Measurements from ENCODE around the gene ART1. TPM values are rescaled to one million over a fixed set of nuclear protein-coding genes. Genes with fewer than 3 reads are reported as not detected.

Gene ART1
- total and polyA plus RNA-seq, 2 donors (not counting 1 experiment from before 2014, with no cell fraction given), result not detected

DNA sequence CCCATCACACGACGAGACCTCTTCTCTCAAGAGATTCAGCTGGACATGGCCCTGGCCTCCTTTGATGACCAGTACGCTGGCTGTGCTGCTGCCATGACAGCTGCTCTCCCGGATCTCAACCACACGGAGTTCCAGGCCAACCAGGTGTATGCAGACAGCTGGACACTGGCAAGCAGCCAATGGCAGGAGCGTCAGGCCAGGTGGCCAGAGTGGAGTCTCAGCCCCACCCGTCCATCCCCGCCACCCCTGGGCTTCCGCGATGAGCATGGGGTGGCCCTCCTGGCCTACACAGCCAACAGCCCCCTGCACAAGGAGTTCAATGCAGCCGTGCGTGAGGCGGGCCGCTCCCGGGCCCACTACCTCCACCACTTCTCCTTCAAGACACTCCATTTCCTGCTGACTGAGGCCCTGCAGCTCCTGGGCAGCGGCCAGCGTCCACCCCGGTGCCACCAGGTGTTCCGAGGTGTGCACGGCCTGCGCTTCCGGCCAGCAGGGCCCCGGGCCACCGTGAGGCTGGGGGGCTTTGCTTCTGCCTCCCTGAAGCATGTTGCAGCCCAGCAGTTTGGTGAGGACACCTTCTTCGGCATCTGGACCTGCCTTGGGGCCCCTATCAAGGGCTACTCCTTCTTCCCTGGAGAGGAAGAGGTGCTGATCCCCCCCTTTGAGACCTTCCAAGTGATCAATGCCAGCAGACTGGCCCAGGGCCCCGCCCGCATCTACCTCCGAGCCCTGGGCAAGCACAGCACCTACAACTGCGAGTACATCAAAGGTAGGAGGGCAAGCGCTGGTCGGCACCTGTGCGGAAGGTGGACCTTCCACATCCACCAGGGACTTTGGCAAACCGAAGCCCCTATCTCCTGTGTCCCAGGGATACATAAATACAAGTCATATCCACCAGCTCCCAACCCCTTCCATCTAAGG is 14.9 kb downstream of the ART1 start:
- TF ChIP-seq EZH2 (IDR thresholded peaks at IDR 0.05; ENCODE audit: borderline replicate concordance, insufficient read depth, low read depth, low read length, poor library complexity, severe bottlenecking) (no peak), CTCF (IDR thresholded peaks at IDR 0.05) (no peak)
- no peaks in the 10 kb centered on the region for H4K20me1 ChIP-seq (ENCODE audit: control insufficient read depth, insufficient read depth, low read length, poor library complexity, severe bottlenecking)
- 94% methylated on average over 33 of the region's 33 CpGs for WGBS (ENCODE audit: insufficient coverage)
- CTCF ChIA-PET, result no interaction called here
- H3K27ac Mint-ChIP-seq, result no peak overlapping the region
- H3K9ac ChIP-seq (ENCODE audit: low read length), result no peak overlapping the region
- H3K4me1 ChIP-seq (ENCODE audit: control insufficient read depth in 2 of 2, insufficient read depth in 2 of 2, low read length in 2 of 2), result no peaks in the 10 kb centered on the region
- no peaks in the 10 kb centered on the region for H3K36me3 ChIP-seq (replicated peaks in 1 of 2; ENCODE audit: control extremely low read depth in 1 of 2, control insufficient read depth in 1 of 2, extremely low read depth in 1 of 2, insufficient read depth in 2 of 2, low read length in 1 of 2)
- H3K4me2 ChIP-seq (replicated peaks; ENCODE audit: low read depth, low read length, poor library complexity, severe bottlenecking), result no peak overlapping the region
- H3K9me3 Mint-ChIP-seq (ENCODE audit: insufficient read depth), result no peaks in the 10 kb centered on the region
- intact Hi-C loops (cut with micrococcal nuclease), result no loop called here
- H3K4me3 Mint-ChIP-seq, result no peak overlapping the region
- POLR2A ChIA-PET, result no interaction called here
- H3K79me2 ChIP-seq (ENCODE audit: control insufficient read depth, insufficient read depth, low read length), result no peaks in the 10 kb centered on the region
- no peak for DNase-seq
- H3K27ac ChIP-seq (ENCODE audit: low read length in 2 of 2), result no peak overlapping the region
- no peaks in the 10 kb centered on the region for H3K4me1 Mint-ChIP-seq
- H2AFZ ChIP-seq (ENCODE audit: insufficient read depth, low read depth, low read length, poor library complexity, severe bottlenecking), result no peak overlapping the region
- peaks cover 13% of the 10 kb centered on the region for H3K27me3 Mint-ChIP-seq
- H3K27me3 ChIP-seq (replicated peaks in 1 of 4; ENCODE audit: control extremely low read depth in 1 of 4, control insufficient read depth in 3 of 4, insufficient read depth in 4 of 4, low read length in 3 of 4), result peaks cover 0 to under 1% (median 0%) of the 10 kb centered on the region in 4 experiments
- no peaks in the 10 kb centered on the region for H3K9me3 ChIP-seq (ENCODE audit: control extremely low read depth in 1 of 3, control insufficient read depth in 2 of 3, insufficient read depth in 1 of 3, low read length in 2 of 3)
- H3K4me3 ChIP-seq (ENCODE audit: control extremely low read depth in 1 of 5, extremely low read depth in 1 of 5, insufficient read depth in 1 of 5, low read depth in 2 of 5, low read length in 4 of 5), result no peak overlapping the region
- ATAC-seq (ENCODE audit: low read depth), result no peak

DNA sequence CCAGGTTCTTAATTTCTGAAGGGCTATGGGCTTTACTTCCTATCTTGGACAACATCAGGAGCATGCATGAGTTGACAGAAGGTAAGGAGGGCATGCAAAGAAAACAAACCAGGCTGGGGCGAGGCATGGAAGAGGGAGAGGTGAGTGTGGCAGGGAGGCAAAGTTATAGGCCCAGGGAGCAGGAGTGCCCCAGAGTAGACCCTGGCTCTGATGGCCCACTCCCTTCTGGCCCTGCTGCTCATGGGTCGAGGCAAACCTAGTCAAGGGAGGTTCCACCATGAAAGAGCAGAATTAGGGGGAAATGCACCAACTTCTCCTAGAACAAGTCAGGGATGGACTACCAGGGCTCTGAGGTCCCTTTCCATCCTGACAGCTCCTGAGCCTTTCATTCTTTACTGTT is 16.0 kb downstream of the ART1 start:
- Histone ChIP-seq H3K4me1 (ENCODE audit: control insufficient read depth in 2 of 2, insufficient read depth in 2 of 2, low read length in 2 of 2) (no peaks in the 10 kb centered on the region), H3K4me2 (replicated peaks; ENCODE audit: low read depth, low read length, poor library complexity, severe bottlenecking) (no peak overlapping the region), H3K36me3 (replicated peaks in 1 of 2; ENCODE audit: control extremely low read depth in 1 of 2, control insufficient read depth in 1 of 2, extremely low read depth in 1 of 2, insufficient read depth in 2 of 2, low read length in 1 of 2) (peaks cover 0 to 9% of the 10 kb centered on the region in 2 experiments), H3K79me2 (ENCODE audit: control insufficient read depth, insufficient read depth, low read length) (no peaks in the 10 kb centered on the region), H4K20me1 (ENCODE audit: control insufficient read depth, insufficient read depth, low read length, poor library complexity, severe bottlenecking) (no peaks in the 10 kb centered on the region), H3K9me3 (ENCODE audit: control extremely low read depth in 1 of 3, control insufficient read depth in 2 of 3, insufficient read depth in 1 of 3, low read length in 2 of 3) (no peaks in the 10 kb centered on the region), H2AFZ (ENCODE audit: insufficient read depth, low read depth, low read length, poor library complexity, severe bottlenecking) (no peak overlapping the region), H3K27ac (ENCODE audit: low read length in 2 of 2) (no peak overlapping the region), H3K27me3 (replicated peaks in 1 of 4; ENCODE audit: control extremely low read depth in 1 of 4, control insufficient read depth in 3 of 4, insufficient read depth in 4 of 4, low read length in 3 of 4) (no peaks in the 10 kb centered on the region), H3K4me3 (ENCODE audit: control extremely low read depth in 1 of 5, extremely low read depth in 1 of 5, insufficient read depth in 1 of 5, low read depth in 2 of 5, low read length in 4 of 5) (no peak overlapping the region), H3K9ac (ENCODE audit: low read length) (no peak overlapping the region)
- ChIA-PET POLR2A (no interaction called here), CTCF (no interaction called here)
- H3K9me3 Mint-ChIP-seq (ENCODE audit: insufficient read depth), result no peaks in the 10 kb centered on the region
- WGBS (ENCODE audit: insufficient coverage), result 77% methylated on average over 2 of the region's 2 CpGs
- TF ChIP-seq CTCF (IDR thresholded peaks at IDR 0.05) (no peak), EZH2 (IDR thresholded peaks at IDR 0.05; ENCODE audit: borderline replicate concordance, insufficient read depth, low read depth, low read length, poor library complexity, severe bottlenecking) (no peak)
- intact Hi-C loops (cut with micrococcal nuclease), result no loop called here
- peaks cover 7% of the 10 kb centered on the region for H3K27me3 Mint-ChIP-seq
- no peak overlapping the region for H3K27ac Mint-ChIP-seq
- H3K4me3 Mint-ChIP-seq, result no peak overlapping the region
- ATAC-seq (ENCODE audit: low read depth) (no peak), DNase-seq (no peak)
- H3K4me1 Mint-ChIP-seq, result no peaks in the 10 kb centered on the region

Measured in B cell (primary cell).